GM19238 (cell line): Measurements from ENCODE around the gene STK11.

ENCODE experiments used
- DNase-seq: peaks from one replicate; pipeline ENCODE4 v3.0.0; 2011; ENCODE audit warnings: low spot score; ENCODE audit not compliant: insufficient read length

STK11 gene

GRCh38 chr19:1271528-1272422 is 66.2 kb downstream of the STK11 start:
- no peak for DNase-seq

- DNase-seq: no peak
These were observed 67.1 kb downstream of the STK11 start for GRCh38 chr19:1272423-1273262.

GRCh38 chr19:1273263-1274041 is 67.9 kb downstream of the STK11 start:
- DNase-seq: no peak

GRCh38 chr19:1274081-1274851 is 68.7 kb downstream of the STK11 start:
- no peak for DNase-seq

GRCh38 chr19:1274852-1275259 is 69.3 kb downstream of the STK11 start:
- no peak for DNase-seq

- DNase-seq: peak; percentile 99
These were observed 69.8 kb downstream of the STK11 start, which contains the start of gene FAM174C for GRCh38 chr19:1275260-1275975. TSS of gene FAM174C (plus strand) at chr19:1275530. CDS start at chr19:1275550, 20 bp downstream.

- no peak for DNase-seq
These were observed 70.5 kb downstream of the STK11 start for GRCh38 chr19:1275976-1276627.

- no peak for DNase-seq
These were observed 71.0 kb downstream of the STK11 start for GRCh38 chr19:1276628-1277022.

GRCh38 chr19:1277061-1277460 is 71.5 kb downstream of the STK11 start:
- DNase-seq: no peak
